HCT116 (cell line): ENCODE results near the gene SOX6. TPM values are rescaled to one million over a fixed set of nuclear protein-coding genes. Genes with fewer than 3 reads are reported as not detected.

Source experiments
- ATAC-seq: fragments of 200-7000 bp; cut with Tn5 transposase; 2 replicates; pipeline ENCODE4 v1.9.1; 2020; ENCODE audit warnings: mild to moderate bottlenecking, moderate library complexity
- BruUV-seq: library from RNA; stranded (reverse); fragments of 400-500 nt; replicated peaks from 2 replicates; lab custom pipeline; 2021; lab: Mats Ljungman, UMichigan
- CTCF ChIA-PET: fragments of 300-600 bp; sonication (Branson Sonifier 250); formaldehyde crosslinking; loops from one replicate; lab custom pipeline; 2021; ENCODE audit warnings: antibody characterized with exemption; lab: Charles Lee
- POLR2A ChIA-PET: fragments of 300-600, 350-600 bp; sonication (Branson Sonifier 250); formaldehyde crosslinking; loops from one replicate; lab custom pipeline; 2021; ENCODE audit warnings: antibody characterized with exemption; lab: Charles Lee
- RAD21 ChIA-PET, 2 experiments: fragments of 300-600 bp; sonication (Branson Sonifier 250); formaldehyde crosslinking; loops; one replicate each; lab custom pipeline; 2023; ENCODE audit warnings: low total read pairs in 2 of 2; ENCODE audit not compliant: uncharacterized antibody in 2 of 2, unreplicated experiment in 2 of 2, low non-redundant PET in 1 of 2; lab: Charles Lee
- DNase-seq: peaks from one replicate; pipeline ENCODE4 v3.0.0-alpha.2; 2010; ENCODE audit warnings: low read depth, low spot score
- H2AFZ ChIP-seq: fragments of 200-600 bp; shearing (Covaris generic), sonication (generic); 2 replicates; pipeline ENCODE4 v1.6.1; 2017; ENCODE audit warnings: low read depth, mixed run types, mixed read lengths, antibody characterized with exemption, low read length; ENCODE audit not compliant: poor library complexity, severe bottlenecking
- H3K27ac ChIP-seq: 2 replicates; pipeline ENCODE4 v1.5.1; 2012; ENCODE audit warnings: low read depth, low read length
- H3K27me3 ChIP-seq: fragments of 200-600 bp; sonication (generic); 2 replicates; pipeline ENCODE4 v1.6.1; 2016; ENCODE audit warnings: mixed run types, low read length, mixed read lengths; ENCODE audit not compliant: insufficient read depth
- H3K36me3 ChIP-seq, 2 experiments: fragments of 200-500 bp in 1 of 2; fragments of 200-600 bp in 1 of 2; sonication (Bioruptor generic) in 1 of 2; sonication (generic) in 1 of 2; 2 replicates each; pipeline versions ENCODE4 v1.5.1 to v1.6.1; 2014 to 2016; ENCODE audit warnings: low read length in 2 of 2, inconsistent platforms in 1 of 2, mixed read lengths in 1 of 2, mixed run types in 1 of 2; ENCODE audit not compliant: insufficient read depth in 2 of 2, control insufficient read depth in 1 of 2
- H3K4me1 ChIP-seq, 2 experiments: fragments of 200-600 bp in 1 of 2; sonication (generic) in 1 of 2; 2 replicates each; pipeline versions ENCODE4 v1.5.1 to v1.6.1; 2012 to 2017; ENCODE audit warnings: low read length in 2 of 2, inconsistent platforms in 1 of 2, mild to moderate bottlenecking in 1 of 2, mixed read lengths in 1 of 2, mixed run types in 1 of 2, moderate library complexity in 1 of 2; ENCODE audit not compliant: insufficient read depth in 2 of 2, control insufficient read depth in 1 of 2
- H3K4me2 ChIP-seq: fragments of 200-600 bp; sonication (generic); 2 replicates; pipeline ENCODE4 v1.6.1; 2017; ENCODE audit warnings: mixed run types, low read length, mixed read lengths
- H3K4me3 ChIP-seq, 2 experiments: fragments of 200-600 bp in 1 of 2; sonication (generic) in 1 of 2; replicated peaks in 1 of 2; 2 replicates each; pipeline ENCODE4 v1.5.1; 2011 to 2016; ENCODE audit warnings: low read length in 2 of 2, control low read depth in 1 of 2, low read depth in 1 of 2, mild to moderate bottlenecking in 1 of 2, mixed read lengths in 1 of 2, mixed run types in 1 of 2
- H3K79me2 ChIP-seq: fragments of 200-600 bp; sonication (generic); 2 replicates; pipeline ENCODE4 v1.6.1; 2017; ENCODE audit warnings: mild to moderate bottlenecking, mixed run types, low read length, moderate library complexity, mixed read lengths; ENCODE audit not compliant: insufficient read depth
- H3K9ac ChIP-seq: fragments of 200-600 bp; sonication (generic); 2 replicates; pipeline ENCODE4 v1.6.1; 2016; ENCODE audit warnings: low read length, mixed read lengths
- H3K9me2 ChIP-seq: fragments of 200-600 bp; sonication (generic), shearing (Covaris generic); 2 replicates; pipeline ENCODE4 v1.6.1; 2017; ENCODE audit warnings: mixed run types, mild to moderate bottlenecking, moderate library complexity; ENCODE audit not compliant: insufficient read depth
- H3K9me3 ChIP-seq, 2 experiments: fragments of 200-500 bp in 1 of 2; fragments of 200-600 bp in 1 of 2; sonication (Bioruptor generic) in 1 of 2; sonication (generic) in 1 of 2; 2 replicates each; pipeline ENCODE4 v1.6.1; 2014 to 2017; ENCODE audit warnings: low read length in 2 of 2, mixed read lengths in 2 of 2, inconsistent platforms in 1 of 2, low read depth in 1 of 2, mild to moderate bottlenecking in 1 of 2, mixed run types in 1 of 2, moderate library complexity in 1 of 2; ENCODE audit not compliant: control insufficient read depth in 1 of 2, insufficient read depth in 1 of 2
- H4K20me1 ChIP-seq: fragments of 200-600 bp; sonication (generic), shearing (Covaris generic); 2 replicates; pipeline ENCODE4 v1.6.1; 2017; ENCODE audit warnings: mixed run types, mild to moderate bottlenecking, moderate library complexity; ENCODE audit not compliant: insufficient read depth
- ATF3 ChIP-seq: IDR thresholded peaks from 2 replicates; pipeline ENCODE4 v1.6.1; 2012
- CBX3 ChIP-seq: IDR thresholded peaks from 2 replicates; pipeline ENCODE4 v1.6.1; 2012; ENCODE audit warnings: low read depth
- CTCF ChIP-seq, 3 experiments: fragments of 200-600 bp in 1 of 3; sonication (generic) in 1 of 3; IDR thresholded peaks in 2 of 3; conservative IDR thresholded peaks in 1 of 3; 2 replicates each; pipeline ENCODE4 v1.5.1; 2012 to 2017; ENCODE audit warnings: low read depth in 2 of 3, low read length in 2 of 3, antibody characterized with exemption in 1 of 3, borderline replicate concordance in 1 of 3, control low read depth in 1 of 3, mild to moderate bottlenecking in 1 of 3, mixed read lengths in 1 of 3, mixed run types in 1 of 3, moderate library complexity in 1 of 3; ENCODE audit not compliant: insufficient read depth in 1 of 3
- EZH2 ChIP-seq: fragments of 200-600 bp; sonication (generic); IDR thresholded peaks from 2 replicates; pipeline ENCODE4 v1.6.1; 2017; ENCODE audit warnings: antibody characterized with exemption, mixed run types
- MAX ChIP-seq: IDR thresholded peaks from 2 replicates; pipeline ENCODE4 v1.6.1; 2012
- REST ChIP-seq: IDR thresholded peaks from 2 replicates; pipeline ENCODE4 v1.6.1; 2012; ENCODE audit warnings: low read depth
- SIN3A ChIP-seq: IDR thresholded peaks from 2 replicates; pipeline ENCODE4 v1.6.1; 2012; ENCODE audit warnings: low read depth
- SRF ChIP-seq: IDR thresholded peaks from 2 replicates; pipeline ENCODE4 v1.6.1; 2012; ENCODE audit warnings: low read depth
- TCF7L2 ChIP-seq: IDR thresholded peaks from 2 replicates; pipeline ENCODE4 v1.7.0; 2011; ENCODE audit warnings: borderline replicate concordance, inconsistent platforms; ENCODE audit not compliant: insufficient read depth, insufficient read length; ENCODE audit errors: extremely low read depth
- ZFX ChIP-seq: fragments of 450-650 bp; IDR thresholded peaks from 2 replicates; pipeline ENCODE4 v1.6.1; 2017
- intact Hi-C: fragments of 100-400 bp; cut with micrococcal nuclease; formaldehyde crosslinking; loops from 2 replicates; pipeline ENCODE4 v1.10.0; 2022
- total RNA-seq: library from RNA; stranded (reverse); gene quantifications from one replicate; pipeline ENCODE4 v1.2.1, GENCODE V29; 2021; ENCODE audit not compliant: unreplicated experiment

The SOX6 gene
- total RNA-seq, 1 experiment from 2014 or later: 0.81 TPM

- ChIA-PET RAD21 (no interaction called here), POLR2A (no interaction called here), CTCF (no interaction called here)
- intact Hi-C loops: no loop called here
- H3K9ac ChIP-seq: no peak overlapping the region
- H3K4me1 ChIP-seq: 0 out of 4 replicates have a peak, but pooled peaks cover 0 to 4% of the 10 kb centered on the region in 2 experiments
- H3K9me2 ChIP-seq: no peaks in the 10 kb centered on the region
- no TSS peak for BruUV-seq
- no peak overlapping the region for H2AFZ ChIP-seq
- H3K27me3 ChIP-seq: peaks cover 9% of the 10 kb centered on the region
- no peaks in the 10 kb centered on the region for H3K36me3 ChIP-seq
- H4K20me1 ChIP-seq: no peaks in the 10 kb centered on the region
- no peak for TF ChIP-seq CBX3
- no peak for TF ChIP-seq REST
- TF ChIP-seq SIN3A: no peak
- TF ChIP-seq TCF7L2: no peak
- TF ChIP-seq EZH2: no peak
- TF ChIP-seq ATF3: no peak
- H3K27ac ChIP-seq: no peak overlapping the region
- H3K9me3 ChIP-seq: no peaks in the 10 kb centered on the region
- no peak overlapping the region for H3K4me2 ChIP-seq
- no peaks in the 10 kb centered on the region for H3K79me2 ChIP-seq
- ATAC-seq (no peak), DNase-seq (no peak)
- no peak overlapping the region for H3K4me3 ChIP-seq
Measured at GRCh38 chr11:15993345-15993744, 363.0 kb downstream of the SOX6 start.

- ChIA-PET RAD21 (no interaction called here), POLR2A (no interaction called here), CTCF (no interaction called here)
- no peaks in the 10 kb centered on the region for H4K20me1 ChIP-seq
- no peak overlapping the region for H3K9ac ChIP-seq
- H3K79me2 ChIP-seq: no peaks in the 10 kb centered on the region
- no peak overlapping the region for H3K4me3 ChIP-seq
- no peak overlapping the region for H3K4me2 ChIP-seq
- no peak overlapping the region for H3K27ac ChIP-seq
- H3K4me1 ChIP-seq: 0 out of 4 replicates have a peak, but pooled peaks cover 0 to 4% of the 10 kb centered on the region in 2 experiments
- H2AFZ ChIP-seq: no peak overlapping the region
- no peaks in the 10 kb centered on the region for H3K36me3 ChIP-seq
- no peaks in the 10 kb centered on the region for H3K9me2 ChIP-seq
- intact Hi-C loops: no loop called here
- ATAC-seq (no peak), DNase-seq (no peak)
- BruUV-seq: no TSS peak
- H3K9me3 ChIP-seq: no peaks in the 10 kb centered on the region
- TF ChIP-seq CTCF (IDR thresholded peaks at IDR 0.05 in 2 of 3, conservative IDR thresholded peaks at IDR 0.05 in 1 of 3; ENCODE audit: borderline replicate concordance in 1 of 3, insufficient read depth in 1 of 3, low read depth in 2 of 3, low read length in 2 of 3) (no peak), ZFX (no peak), MAX (no peak), SRF (no peak)
- peaks cover 9% of the 10 kb centered on the region for H3K27me3 ChIP-seq
Measured at GRCh38 chr11:15991215-15991614, 365.1 kb downstream of the SOX6 start.
